Pancreas (tissue), 10 donors: ENCODE measurements around the gene ZNF407. TPM values are rescaled to one million over a fixed set of nuclear protein-coding genes. Genes with fewer than 3 reads are reported as not detected.

Experiments used
- ATAC-seq, 4 donors: fragments of 200-7000 bp; cut with Tn5 transposase; one replicate each; pipeline versions ENCODE4 v1.8.0 to v1.9.1; 2020; ENCODE audit warnings: mild to moderate bottlenecking in 4 of 4, moderate library complexity in 4 of 4
- DNase-seq, 6 donors: peaks; one replicate each; pipeline ENCODE4 v3.0.0-alpha.2; 2020
- FAIRE-seq: peaks from 2 replicates; lab custom pipeline; 2012; peaks lifted over from hg19 to GRCh38; lab: Jason Lieb, UNC
- H3K27ac ChIP-seq, 4 donors: fragments of 200-600 bp; sonication (generic); 1 replicate in 3 of 4; 2 replicates in 1 of 4; pipeline versions ENCODE4 v1.5.0 to v1.8.0; 2020
- H3K27me3 ChIP-seq, 4 donors: fragments of 200-600 bp; one replicate each; pipeline ENCODE4 v1.8.0; 2021
- H3K36me3 ChIP-seq, 3 donors: fragments of 200-600 bp; sonication (generic) in 1 of 3; one replicate each; pipeline versions ENCODE4 v1.5.0 to v1.8.0; 2020 to 2021
- H3K4me1 ChIP-seq, 3 donors: fragments of 200-600 bp; one replicate each; pipeline ENCODE4 v1.8.0; 2021
- H3K4me3 ChIP-seq, 4 donors: fragments of 200-600 bp; sonication (generic) in 2 of 4; one replicate each; pipeline versions ENCODE4 v1.5.0 to v1.8.0; 2020 to 2021
- H3K9me3 ChIP-seq, 4 donors: fragments of 200-600 bp; one replicate each; pipeline ENCODE4 v1.8.0; 2021
- CTCF ChIP-seq, 4 donors: fragments of 200-600 bp; sonication (generic) in 3 of 4; IDR thresholded peaks; one replicate each; pipeline versions ENCODE4 v1.5.0 to v1.8.0; 2021; ENCODE audit warnings: antibody characterized with exemption in 4 of 4
- WGBS, 2 donors: extraction: QIAGEN DNeasy Blood & Tissue Kit; methylation state at CpG; one replicate each; pipeline ENCODE4 v1.1.7; 2013; 5-methylcytosine and 5-hydroxymethylcytosine counted together
- intact Hi-C, 3 donors: fragments of 100-400 bp; cut with DNase I; formaldehyde crosslinking; loops; one replicate each; pipeline versions ENCODE4 v1.11.1 to v1.14.2; 2022
- polyA plus RNA-seq, 2 donors: library from polyadenylated mRNA; stranded (reverse); fragments of 200-250 nt; gene quantifications; one replicate each; pipeline ENCODE4 v1.2.3, GENCODE V29; 2013
- total RNA-seq, 6 donors: library from RNA; stranded (reverse); fragmentation: NEBNext Ultra II Directional in 4 of 6; extraction: Animal tissue kit (Norgen Biotek cat#: 25700) in 4 of 6; gene quantifications; one replicate each; pipeline versions ENCODE4 v1.2.1 to v1.2.4, GENCODE V29; 2021 to 2023
- donor health status: healthy with polysubstance abuse.
- donor health status: DM: no; HTN: no; CAD: no; lungs with moderate emphysema.
- donor health status: DM: no; HTN: no; CAD: no.
- donor health status: control.
- donor health status: control.
- donor health status: Bipolar disorder and iron deficiency.
- donor health status: DM: yes; HTN: yes; CAD: no.
- donor health status: DM: no; HTN: no; CAD: no.
- donor health status: DM: no; HTN: no; CAD: no.
- donor health status: DM: yes; HTN: yes; CAD: no.

The ZNF407 gene
- total and polyA plus RNA-seq, 8 donors: 2.7 to 10.0 (median 4.9) TPM

GRCh38 chr18:74869904-74870863, 272.5 kb downstream of the ZNF407 start:
- Histone ChIP-seq H3K27ac (no peak overlapping the region), H3K4me1 (no peaks in the 10 kb centered on the region), H3K4me3 (no peak overlapping the region), H3K36me3 (no peaks in the 10 kb centered on the region), H3K27me3 (no peaks in the 10 kb centered on the region), H3K9me3 (no peaks in the 10 kb centered on the region)
- WGBS, 2 donors: 81 to 90% methylated on average over 5 of the region's 5 CpGs
- FAIRE-seq (no peak), ATAC-seq (no peak), DNase-seq (no peak)
- intact Hi-C loops: no loop called here
- no peak for TF ChIP-seq CTCF (IDR thresholded peaks at IDR 0.05)

- no peaks in the 10 kb centered on the region for H3K9me3 ChIP-seq
- no peak for DNase-seq
- FAIRE-seq: no peak
- no peaks in the 10 kb centered on the region for H3K4me1 ChIP-seq
- no peak for TF ChIP-seq CTCF (IDR thresholded peaks at IDR 0.05)
- intact Hi-C loops: no loop called here
- no peak overlapping the region for H3K27ac ChIP-seq
- WGBS, 2 donors: 97% methylated on average over 5 of the region's 5 CpGs
- no peaks in the 10 kb centered on the region for H3K36me3 ChIP-seq
- no peaks in the 10 kb centered on the region for H3K27me3 ChIP-seq
- no peak for ATAC-seq
- no peak overlapping the region for H3K4me3 ChIP-seq
Measured at GRCh38 chr18:74870950-74871349, 273.3 kb downstream of the ZNF407 start.

- DNase-seq (no peak), FAIRE-seq (no peak), ATAC-seq (no peak)
- H3K36me3 ChIP-seq: no peaks in the 10 kb centered on the region
- TF ChIP-seq CTCF (IDR thresholded peaks at IDR 0.05): no peak
- no peaks in the 10 kb centered on the region for H3K4me1 ChIP-seq
- intact Hi-C loops: no loop called here
- H3K27ac ChIP-seq: no peak overlapping the region
- 87 to 90% methylated on average over 3 of the region's 3 CpGs for WGBS, 2 donors
- no peaks in the 10 kb centered on the region for H3K27me3 ChIP-seq
- H3K4me3 ChIP-seq: no peak overlapping the region
- H3K9me3 ChIP-seq: no peaks in the 10 kb centered on the region
Measured at GRCh38 chr18:74873629-74874028, 276.0 kb downstream of the ZNF407 start.

GRCh38 chr18:74874351-74874750, 276.7 kb downstream of the ZNF407 start:
- intact Hi-C loops: no loop called here
- WGBS, 2 donors: 95 to 98% methylated on average over 5 of the region's 5 CpGs
- Histone ChIP-seq H3K4me3 (no peak overlapping the region), H3K36me3 (no peaks in the 10 kb centered on the region), H3K9me3 (no peaks in the 10 kb centered on the region), H3K27ac (no peak overlapping the region), H3K27me3 (no peaks in the 10 kb centered on the region), H3K4me1 (no peaks in the 10 kb centered on the region)
- no peak for TF ChIP-seq CTCF (IDR thresholded peaks at IDR 0.05)
- ATAC-seq (no peak), DNase-seq (no peak), FAIRE-seq (no peak)
